Stimulated activated CD8-positive, alpha-beta memory T cell treated with anti-CD3 and anti-CD28 coated beads, Interleukin-4, amount 100 ng/mL, for 48 hours (primary cell): ENCODE results near the gene FXYD1.
"Not testable (repeated sequence)": the region's sequence is repeated elsewhere in the genome, so short reads cannot be mapped to it uniquely, and the experiment has no call there.

ENCODE experiments used
- DNase-seq: peaks from one replicate; pipeline ENCODE4 v3.0.0-alpha.2; 2020

Gene FXYD1

GRCh38 chr19:35144259-35144599 is 5.6 kb downstream of the FXYD1 start:
- no peak for DNase-seq

- no peak for DNase-seq
Observed at GRCh38 chr19:35144600-35145436, 6.2 kb downstream of the FXYD1 start.

DNA sequence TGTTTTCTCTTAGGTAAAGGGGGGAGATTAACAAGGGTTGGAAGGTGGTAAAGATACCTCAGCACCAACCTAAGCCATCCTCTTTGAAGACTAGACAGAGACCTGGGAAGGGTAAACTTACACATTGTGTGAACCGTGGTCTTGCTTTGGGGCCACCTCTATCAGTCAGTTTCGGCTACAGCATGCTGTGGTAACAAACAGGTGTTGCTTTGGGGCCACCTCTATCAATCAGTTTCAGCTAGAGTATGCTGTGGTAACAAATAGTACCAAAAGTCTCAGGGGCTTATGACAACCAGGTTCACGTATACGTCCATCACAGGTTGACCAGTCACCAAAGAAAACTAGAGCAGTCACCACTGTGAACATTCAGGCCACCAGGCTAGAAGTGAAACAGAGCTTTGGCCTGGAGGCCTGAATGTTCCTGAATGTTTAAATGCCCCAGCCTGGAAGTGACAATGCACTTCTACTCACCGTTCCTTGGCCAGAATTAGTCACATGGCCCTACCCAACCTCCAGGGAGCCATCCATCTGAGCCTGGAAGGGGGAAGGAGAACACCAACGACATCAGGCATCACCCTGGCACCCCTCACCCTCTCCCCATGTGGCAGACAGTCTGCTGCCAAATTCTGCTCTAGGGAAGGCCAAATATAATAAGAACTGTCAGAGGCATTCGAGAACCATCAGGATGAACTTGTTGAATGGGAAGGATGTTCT is 8.3 kb downstream of the FXYD1 start:
- no peak for DNase-seq

- no peak for DNase-seq
Observed at GRCh38 chr19:35149463-35149862, 10.8 kb downstream of the FXYD1 start.

- no peak for DNase-seq
Observed at GRCh38 chr19:35150445-35150844, 11.8 kb downstream of the FXYD1 start.

- DNase-seq: no peak
Observed at GRCh38 chr19:35151273-35152065, 12.8 kb downstream of the FXYD1 start.

DNA sequence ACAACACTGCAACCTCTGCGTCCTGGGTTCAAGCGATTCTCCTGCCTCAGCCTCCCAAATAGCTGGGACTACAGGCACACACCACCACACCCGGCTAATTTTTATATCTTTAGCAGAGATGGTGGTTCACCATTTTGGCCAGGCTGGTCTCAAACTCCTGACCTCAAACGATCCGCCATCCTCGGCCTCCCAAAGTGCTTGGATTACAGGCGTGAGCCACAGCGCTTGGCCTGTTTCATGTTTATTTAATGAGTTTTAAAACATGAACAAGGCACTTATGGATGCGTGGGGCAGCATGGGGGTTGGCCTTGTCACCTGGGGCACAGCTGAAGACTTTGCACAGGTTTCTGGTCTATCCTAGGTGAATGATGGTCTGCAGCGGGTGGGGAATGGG is 14.5 kb downstream of the FXYD1 start:
- DNase-seq: not testable (repeated sequence)

GRCh38 chr19:35153701-35154524 is 15.3 kb downstream of the FXYD1 start:
- peak; percentile 87 for DNase-seq

GRCh38 chr19:35154525-35155406 is 16.1 kb downstream of the FXYD1 start, which contains the start of gene FXYD5:
TSS of gene FXYD5 (plus strand) at chr19:35154735. CDS start at chr19:35155551, 816 bp downstream.
- peak; percentile 89 for DNase-seq

DNA sequence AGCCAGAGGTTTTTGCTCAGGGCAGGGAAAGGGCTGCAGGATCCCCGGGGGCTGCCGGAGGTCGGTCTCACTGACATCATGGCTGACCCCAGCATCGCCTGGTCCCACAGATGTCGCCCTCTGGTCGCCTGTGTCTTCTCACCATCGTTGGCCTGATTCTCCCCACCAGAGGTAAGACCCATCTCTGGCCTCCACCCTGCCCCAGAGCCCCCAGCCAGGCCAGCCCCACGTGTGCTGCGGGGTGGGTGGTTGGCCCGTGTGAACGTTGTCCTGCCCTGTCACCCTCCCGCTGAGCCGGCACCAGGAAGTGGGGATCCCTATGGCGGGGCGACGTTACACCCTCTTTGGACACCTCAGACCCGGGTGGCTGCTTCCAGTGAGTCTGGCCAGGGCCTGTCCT is 16.8 kb downstream of the FXYD1 start:
- DNase-seq: peak; percentile 62

- no peak for DNase-seq
Observed at GRCh38 chr19:35155981-35156672, 17.5 kb downstream of the FXYD1 start.

DNA sequence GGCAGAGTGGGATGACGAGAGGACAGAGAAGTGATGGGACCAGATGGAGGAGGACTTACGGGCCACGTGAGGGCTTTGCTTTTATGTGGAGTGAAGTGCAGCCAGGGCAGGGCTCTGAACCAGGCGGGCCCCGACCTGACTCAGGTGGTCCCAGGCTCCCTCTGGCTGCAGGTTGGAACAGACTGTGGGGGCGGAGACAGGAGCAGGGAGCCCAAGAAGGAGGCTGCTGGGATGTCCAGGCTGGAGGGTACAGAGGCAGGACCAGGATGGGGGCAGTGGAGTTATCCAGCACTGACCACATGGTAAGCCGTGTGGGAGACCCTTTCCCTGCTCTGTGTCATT is 18.0 kb downstream of the FXYD1 start:
- DNase-seq: no peak

- DNase-seq: no peak
Observed at GRCh38 chr19:35157431-35157830, 18.8 kb downstream of the FXYD1 start.

- no peak for DNase-seq
Observed at GRCh38 chr19:35159606-35160005, 21.0 kb downstream of the FXYD1 start.

DNA sequence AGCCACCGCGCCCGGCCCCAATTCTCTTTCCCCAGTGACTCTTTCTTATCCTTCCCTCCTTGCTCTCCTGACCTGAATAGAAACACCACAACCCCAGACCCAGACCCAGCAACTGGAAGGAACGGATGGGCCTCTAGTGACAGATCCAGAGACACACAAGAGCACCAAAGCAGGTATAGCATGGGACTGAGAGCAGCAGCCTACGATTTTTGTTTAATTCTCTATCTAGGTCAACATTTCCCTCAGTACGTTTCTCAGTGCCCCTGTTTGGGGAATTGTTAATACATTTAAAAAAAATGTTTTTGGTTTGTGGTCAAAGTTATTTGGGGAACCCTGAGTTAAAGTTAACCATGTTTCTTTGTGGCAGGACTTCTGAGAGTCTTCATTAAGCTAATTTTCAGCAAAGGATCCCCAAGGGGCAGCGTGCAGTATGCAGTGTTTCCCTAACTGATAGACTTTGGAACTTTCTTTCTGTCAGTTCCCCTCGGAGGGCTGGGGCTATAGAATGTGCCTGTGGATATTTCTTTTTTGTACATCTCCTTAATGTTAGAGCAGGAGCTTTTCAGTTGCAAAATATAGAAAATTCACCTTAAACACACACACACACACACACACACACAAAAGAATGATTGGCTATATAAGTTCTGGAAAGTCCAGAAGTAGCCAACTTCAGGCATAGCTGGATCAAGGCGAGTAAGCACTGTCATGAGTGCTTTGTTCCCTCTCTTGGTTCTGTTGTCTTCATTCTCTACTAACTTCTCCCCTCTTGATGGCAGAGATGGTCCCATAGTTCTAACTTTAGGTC is 22.2 kb downstream of the FXYD1 start:
- no peak for DNase-seq

DNA sequence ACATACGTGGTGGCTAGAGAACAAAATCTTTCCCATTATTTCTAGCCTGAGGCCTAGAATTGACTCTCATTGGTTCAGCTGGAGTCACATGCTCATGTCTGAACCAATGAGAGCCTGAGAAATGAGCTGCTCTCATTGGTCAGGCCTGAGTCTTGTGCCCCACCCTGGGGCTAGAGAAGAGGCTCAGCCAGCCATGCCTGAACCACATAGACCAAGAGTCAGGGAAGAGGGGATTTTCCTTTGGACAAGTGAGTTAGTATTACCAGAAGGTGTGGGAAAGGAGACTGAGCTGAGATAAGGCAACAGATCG is 22.8 kb downstream of the FXYD1 start:
- DNase-seq: no peak

- DNase-seq: no peak
Observed at GRCh38 chr19:35162471-35163326, 24.1 kb downstream of the FXYD1 start.

DNA sequence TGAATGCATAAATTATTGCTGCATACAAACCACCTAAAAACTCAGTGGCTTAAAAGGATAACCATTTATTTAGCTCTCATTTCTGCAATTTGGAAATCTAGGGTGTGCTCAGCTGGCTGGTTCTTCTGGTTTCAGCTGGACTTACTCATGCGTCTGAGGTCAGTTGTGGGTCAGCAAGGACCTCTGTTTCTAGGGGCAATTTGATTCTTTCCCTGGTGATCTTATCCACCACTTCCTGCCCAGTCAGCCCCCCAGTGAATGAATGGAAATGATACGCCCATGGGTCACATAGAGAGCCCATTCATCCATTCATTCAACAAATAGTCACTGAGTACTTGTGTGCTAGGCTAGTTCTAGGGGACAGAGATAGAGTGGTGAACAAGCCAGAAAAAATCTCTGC is 25.8 kb downstream of the FXYD1 start:
- DNase-seq: no peak
